Breast epithelium (tissue), 3 donors: ENCODE data around the gene FNDC3B.

Experiments used
- CTCF ChIP-seq, 3 donors: fragments of 450-650 bp; IDR thresholded peaks; one replicate each; pipeline ENCODE4 v1.5.1; 2016 to 2017; ENCODE audit warnings: antibody characterized with exemption in 3 of 3, mild to moderate bottlenecking in 3 of 3, moderate library complexity in 3 of 3
- POLR2A ChIP-seq: fragments of 450-650 bp; IDR thresholded peaks from one replicate; pipeline ENCODE4 v1.6.1; 2016; ENCODE audit warnings: antibody characterized with exemption, mild to moderate bottlenecking, moderate library complexity

- TF ChIP-seq POLR2A (no peak), CTCF (IDR thresholded peaks at IDR 0.05) (no peak)
These were observed 302.8 kb downstream of the FNDC3B start for GRCh38 chr3:172342097-172342659.
